ENCODE results near the gene QSOX2.

DNA sequence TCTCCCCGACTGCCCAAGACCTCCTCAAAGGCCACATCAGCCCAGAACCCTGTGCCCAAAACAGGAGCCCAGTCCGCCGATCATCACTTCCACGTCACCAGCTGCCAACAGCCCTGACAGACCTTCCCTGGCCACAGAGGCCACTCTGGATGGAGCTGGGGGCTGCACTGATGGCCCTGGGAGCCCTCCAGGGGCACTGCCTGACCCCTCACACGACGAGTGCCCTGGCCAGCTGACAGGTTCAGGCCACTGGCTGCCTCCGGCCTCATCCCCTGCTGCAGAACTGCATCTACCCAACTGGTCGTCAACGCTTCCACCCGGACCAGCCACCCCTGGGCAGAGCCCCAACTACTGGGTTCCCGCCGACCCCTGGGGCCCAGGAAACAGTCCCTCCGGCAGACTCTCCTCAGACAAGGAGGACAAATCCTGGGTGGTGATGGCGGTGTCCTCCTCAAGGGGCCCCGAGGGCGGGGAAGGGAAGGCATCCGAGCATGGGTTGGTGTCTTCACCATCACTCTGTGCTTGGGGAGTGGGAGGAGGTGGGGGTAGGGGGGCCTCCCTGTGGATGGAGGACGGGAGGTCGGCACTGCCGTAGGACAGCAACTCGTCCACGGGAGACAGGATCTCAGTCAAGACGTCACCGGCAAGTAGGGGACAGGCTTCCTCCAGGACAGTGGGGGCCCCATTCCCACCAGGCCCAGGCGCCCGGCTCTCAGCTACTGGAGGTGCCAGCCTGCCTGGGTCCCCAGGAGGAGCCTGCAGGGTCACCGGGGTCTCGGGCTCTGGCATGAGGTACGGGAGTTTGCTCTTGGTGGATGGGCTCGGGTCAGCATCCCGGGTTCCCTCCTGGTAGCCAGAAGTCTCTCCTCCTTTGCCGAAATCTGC, 7.9 kb upstream of the QSOX2 start:
- TF ChIP-seq, protein P1, sequence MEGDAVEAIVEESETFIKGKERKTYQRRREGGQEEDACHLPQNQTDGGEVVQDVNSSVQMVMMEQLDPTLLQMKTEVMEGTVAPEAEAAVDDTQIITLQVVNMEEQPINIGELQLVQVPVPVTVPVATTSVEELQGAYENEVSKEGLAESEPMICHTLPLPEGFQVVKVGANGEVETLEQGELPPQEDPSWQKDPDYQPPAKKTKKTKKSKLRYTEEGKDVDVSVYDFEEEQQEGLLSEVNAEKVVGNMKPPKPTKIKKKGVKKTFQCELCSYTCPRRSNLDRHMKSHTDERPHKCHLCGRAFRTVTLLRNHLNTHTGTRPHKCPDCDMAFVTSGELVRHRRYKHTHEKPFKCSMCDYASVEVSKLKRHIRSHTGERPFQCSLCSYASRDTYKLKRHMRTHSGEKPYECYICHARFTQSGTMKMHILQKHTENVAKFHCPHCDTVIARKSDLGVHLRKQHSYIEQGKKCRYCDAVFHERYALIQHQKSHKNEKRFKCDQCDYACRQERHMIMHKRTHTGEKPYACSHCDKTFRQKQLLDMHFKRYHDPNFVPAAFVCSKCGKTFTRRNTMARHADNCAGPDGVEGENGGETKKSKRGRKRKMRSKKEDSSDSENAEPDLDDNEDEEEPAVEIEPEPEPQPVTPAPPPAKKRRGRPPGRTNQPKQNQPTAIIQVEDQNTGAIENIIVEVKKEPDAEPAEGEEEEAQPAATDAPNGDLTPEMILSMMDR (IDR thresholded peaks at IDR 0.05): no peak
- TF ChIP-seq POLR2A (IDR thresholded peaks at IDR 0.05) (no peak), POLR2AphosphoS5 (IDR thresholded peaks at IDR 0.05) (no peak)
